ENCODE data around the gene MYO16.

The MYO16 gene

GRCh38 chr13:109160357-109160756 lies 530.9 kb downstream of the MYO16 start:
- no peak for DNase-seq

GRCh38 chr13:109160887-109161669 lies 531.7 kb downstream of the MYO16 start:
- DNase-seq = no peak

DNA sequence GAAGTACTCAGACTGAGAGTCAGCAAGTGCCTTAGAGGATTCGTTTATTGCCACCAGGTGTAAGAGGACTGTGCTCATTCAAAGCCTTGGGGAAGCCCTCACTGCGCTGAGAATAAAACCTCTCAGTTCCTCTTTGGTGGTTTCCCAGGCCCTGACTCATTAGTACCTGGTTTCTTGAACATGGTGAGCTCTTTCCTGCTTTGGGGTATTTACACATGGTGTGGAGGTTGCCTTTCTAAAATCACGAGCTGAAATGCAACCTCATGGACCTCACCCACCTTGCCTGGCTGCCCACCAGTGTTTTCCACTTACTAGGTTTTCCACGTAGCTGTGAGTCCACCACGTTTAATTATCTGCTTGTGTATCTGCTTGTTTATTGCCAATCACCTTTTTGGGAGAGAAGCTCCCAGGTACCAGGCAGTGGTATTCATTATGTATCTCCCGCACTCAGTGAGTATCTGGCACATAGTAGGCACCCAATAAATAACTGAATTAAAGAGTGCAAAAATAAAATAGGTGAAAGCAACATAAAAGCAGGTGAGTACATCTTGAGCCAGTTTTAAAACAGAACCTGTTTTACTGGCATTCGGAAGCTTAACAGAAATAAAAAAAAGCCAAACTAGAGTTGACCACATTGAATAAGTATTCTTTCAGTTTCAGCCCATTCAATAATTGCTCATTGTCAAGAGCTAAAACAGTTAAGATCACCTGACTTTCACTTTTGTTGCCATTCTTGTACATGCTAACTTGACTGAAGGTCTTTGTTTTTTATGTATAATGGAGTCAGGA lies 533.0 kb downstream of the MYO16 start:
- DNase-seq = no peak

GRCh38 chr13:109163037-109163379 lies 533.6 kb downstream of the MYO16 start:
- no peak for DNase-seq

DNA sequence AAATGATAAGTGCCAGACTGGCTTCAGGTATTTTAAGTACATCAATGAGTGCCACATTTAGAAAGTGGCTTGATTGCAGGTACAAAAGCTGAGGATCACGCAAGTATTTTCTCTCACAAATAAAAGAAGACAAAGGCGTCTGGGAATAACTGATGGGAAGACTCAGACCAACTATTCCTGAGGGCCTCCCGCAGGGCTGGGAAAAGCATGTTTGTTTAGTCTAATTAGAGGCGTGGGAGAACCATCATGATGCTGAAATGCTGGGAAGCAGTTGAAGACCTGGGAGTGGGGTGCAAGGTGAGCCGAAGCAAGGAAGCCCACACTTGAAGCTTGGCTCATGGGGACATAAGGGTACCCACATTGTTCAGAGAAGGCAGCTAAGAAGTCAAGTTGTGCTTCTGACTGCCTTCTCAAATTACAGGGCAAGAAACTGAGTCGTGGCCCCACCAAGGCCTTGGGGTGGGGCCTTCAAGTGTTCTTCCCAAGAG lies 536.0 kb downstream of the MYO16 start:
- DNase-seq = no peak

DNA sequence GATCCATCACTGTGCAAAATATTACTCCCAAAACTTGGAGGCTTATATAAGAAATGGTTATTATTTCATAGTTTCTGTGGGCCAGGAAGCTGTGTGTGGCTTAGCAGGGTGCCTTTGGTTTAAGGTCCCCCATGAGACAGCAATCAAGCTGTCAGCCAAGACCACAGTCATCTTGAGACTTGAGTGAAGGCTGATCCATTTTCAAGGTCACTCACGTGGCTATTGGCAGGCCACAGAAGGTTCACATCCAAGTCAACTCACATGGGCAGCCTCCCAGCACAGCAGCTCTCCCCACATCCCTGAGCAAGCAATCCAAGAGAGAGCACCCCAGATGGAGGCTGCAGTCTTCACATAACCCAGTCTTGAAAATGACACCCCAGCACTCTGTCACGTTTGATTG lies 537.4 kb downstream of the MYO16 start:
- no peak for DNase-seq

GRCh38 chr13:109172136-109172535 lies 542.7 kb downstream of the MYO16 start:
- no peak for DNase-seq

GRCh38 chr13:109175666-109176065 lies 546.3 kb downstream of the MYO16 start:
- no peak for DNase-seq

GRCh38 chr13:109180905-109181425 lies 551.6 kb downstream of the MYO16 start:
- no peak for DNase-seq

DNA sequence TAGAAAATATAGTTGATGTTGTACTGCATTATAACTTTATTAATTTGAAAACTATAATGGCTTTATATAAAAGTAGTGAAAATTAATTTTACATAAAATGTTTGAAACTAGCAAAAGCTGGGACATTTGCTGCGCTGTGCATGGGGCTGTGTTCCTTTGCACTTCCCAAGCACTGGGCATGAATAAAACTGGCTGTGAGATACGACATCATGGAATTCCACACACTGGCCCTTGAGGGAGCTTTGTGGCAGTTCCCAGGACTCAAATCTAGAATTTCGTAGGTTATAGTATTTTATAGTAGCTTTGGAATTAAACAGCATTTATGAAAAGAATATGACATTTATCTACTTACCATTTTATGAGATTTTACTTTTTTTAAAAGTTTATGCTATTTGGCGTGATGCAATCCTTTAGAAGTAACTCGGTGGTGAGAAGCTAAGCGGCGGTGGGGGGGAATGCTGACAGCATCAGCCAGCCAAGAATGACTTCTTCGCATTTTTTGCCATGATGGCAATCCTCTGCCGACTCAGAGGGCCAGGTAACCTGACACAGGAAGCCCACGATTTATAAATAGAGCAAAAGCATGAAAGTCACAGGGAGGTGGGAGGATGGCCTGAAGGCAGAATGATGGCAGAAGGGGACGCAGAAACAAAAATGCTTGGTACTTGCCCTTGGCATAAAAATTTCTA lies 553.5 kb downstream of the MYO16 start:
- DNase-seq = no peak

DNA sequence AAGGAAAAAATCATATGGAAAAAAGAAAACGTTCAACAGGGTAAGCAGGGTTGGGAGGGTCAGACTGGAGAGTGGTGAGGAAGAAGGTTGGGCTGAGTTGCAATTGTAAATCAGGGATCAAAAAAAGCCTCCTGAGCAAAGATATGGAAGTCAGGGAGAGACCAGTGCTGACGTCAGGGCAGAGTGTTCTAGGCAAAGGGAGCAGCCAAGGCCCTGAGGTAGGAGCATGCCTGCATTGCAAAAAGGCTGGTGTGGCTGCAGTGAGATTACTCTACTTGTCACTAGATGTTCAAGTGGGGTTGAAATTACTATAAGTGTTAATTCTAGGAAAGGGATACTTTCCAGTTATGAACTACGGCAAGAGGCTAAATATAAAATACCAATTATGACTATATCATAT lies 562.0 kb downstream of the MYO16 start:
- DNase-seq = no peak

DNA sequence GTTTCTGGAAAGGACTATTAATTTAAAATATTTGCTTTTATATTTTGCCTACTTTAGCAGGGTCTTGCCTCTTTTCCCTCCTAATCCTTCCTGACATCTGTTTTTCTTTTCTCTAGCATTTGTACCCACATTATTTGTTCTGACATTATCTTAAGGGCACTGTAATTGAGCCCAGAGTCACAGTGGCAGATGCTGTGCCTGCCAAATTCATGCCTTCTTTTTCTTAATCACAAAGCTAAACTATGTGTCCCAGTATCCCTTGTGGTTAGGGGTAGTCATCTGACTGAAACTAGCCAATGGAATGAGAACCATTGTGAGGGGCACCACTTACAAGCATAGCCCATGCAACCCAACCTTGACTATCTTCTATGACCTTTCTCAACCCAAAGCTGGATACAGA lies 562.9 kb downstream of the MYO16 start:
- no peak for DNase-seq

DNA sequence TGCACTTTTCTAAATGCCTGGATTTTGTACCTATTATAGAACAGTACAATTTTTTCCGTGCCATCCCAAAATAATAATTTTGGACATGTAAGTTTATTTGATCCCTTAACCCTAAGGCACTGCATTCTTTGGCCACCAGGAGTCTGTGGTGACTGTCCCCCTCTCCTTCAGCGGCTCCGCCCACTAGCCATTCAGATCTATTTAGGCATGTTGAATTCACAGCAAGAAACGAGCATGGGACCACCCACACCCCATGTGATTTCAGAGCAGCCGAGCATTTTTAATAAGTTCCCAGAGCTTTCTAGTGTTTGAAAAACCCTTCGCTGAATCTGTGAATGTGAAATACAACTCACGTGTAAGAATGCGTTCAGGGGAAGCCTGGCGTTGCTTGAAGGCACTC lies 567.5 kb downstream of the MYO16 start:
- no peak for DNase-seq

DNA sequence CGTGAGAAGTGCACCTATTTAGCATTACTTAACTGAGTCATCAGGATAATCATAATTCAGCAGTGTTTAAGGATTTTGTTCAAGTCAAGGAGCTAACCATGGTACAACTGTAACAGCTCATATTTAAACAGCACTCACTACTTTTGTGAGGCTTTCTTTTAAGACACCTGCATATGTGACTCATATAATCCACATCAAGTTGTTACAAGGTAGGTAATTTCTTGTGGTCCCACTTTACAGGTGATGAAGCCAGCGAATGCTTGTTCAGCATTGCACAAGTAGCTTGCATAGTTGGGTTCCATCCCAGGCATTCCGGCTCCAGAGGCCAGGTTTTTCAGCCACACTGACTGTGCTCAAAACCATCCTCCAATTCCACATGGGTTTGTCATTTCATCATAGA lies 569.2 kb downstream of the MYO16 start:
- DNase-seq = no peak

- no peak for DNase-seq
These were observed 569.9 kb downstream of the MYO16 start for GRCh38 chr13:109199280-109199679.

- DNase-seq = no peak
These were observed 571.1 kb downstream of the MYO16 start for GRCh38 chr13:109200556-109200955.

DNA sequence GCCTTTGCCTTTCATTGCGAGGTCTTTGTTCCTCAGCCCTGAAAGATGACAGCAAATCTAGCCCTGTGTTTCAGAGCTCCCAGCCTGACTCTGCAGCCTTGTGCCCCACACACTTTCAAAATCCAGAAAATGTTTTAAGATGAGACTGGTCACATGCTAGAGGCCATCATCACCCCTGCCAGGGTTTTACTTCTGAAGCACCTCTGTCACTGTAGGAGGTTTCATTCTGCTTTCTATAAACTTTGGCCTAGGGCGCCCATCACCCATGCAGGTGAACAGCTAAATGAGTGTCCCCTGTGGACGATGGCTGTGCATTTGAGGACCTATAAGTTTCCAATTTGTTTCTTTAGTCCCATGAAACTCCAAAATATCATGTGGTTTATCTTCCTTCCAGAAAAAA lies 574.2 kb downstream of the MYO16 start:
- DNase-seq = no peak

- DNase-seq = no peak
These were observed 574.8 kb downstream of the MYO16 start for GRCh38 chr13:109204252-109204651.

GRCh38 chr13:109204657-109205056 lies 575.2 kb downstream of the MYO16 start:
- DNase-seq = no peak

GRCh38 chr13:109205315-109205714 lies 575.9 kb downstream of the MYO16 start:
- DNase-seq = no peak

- DNase-seq = no peak
These were observed 577.2 kb downstream of the MYO16 start for GRCh38 chr13:109206616-109207015.

DNA sequence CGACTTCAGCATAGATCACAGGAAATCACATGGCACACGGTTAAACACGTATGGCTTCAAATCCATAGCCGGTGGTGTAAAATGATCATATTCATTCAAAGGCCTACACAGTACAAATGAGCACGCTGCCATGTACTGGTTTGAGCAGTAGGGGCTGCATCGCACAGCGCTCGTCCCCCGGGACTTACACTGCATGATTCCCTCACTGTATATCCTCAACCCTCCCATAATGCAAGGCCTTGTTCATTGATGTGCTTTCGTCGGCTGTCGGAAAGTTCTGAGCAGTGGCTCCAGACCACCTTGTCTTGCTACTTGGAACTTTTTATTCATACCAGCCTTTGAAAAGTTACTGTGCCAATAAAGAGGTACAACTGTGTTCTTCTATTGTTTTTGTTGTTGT lies 578.2 kb downstream of the MYO16 start:
- DNase-seq = no peak

DNA sequence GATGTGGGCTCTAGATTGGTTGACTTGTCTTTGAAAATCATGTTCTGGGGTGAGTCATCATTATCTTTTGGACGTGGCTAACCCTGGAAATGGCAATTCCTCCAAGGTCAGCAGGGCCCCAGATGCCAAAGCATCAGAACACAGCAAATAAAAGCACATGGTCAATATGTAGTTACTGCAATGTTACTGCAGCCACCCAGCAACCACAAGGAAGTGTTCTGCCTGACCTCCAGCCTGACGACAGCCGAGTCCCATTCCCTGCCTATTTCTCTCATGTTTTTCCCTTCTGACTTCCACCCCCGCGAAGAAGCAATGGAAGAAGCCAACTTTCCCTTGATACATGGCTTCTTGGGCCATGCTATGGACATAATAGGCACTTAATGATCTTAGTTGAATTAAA lies 579.1 kb downstream of the MYO16 start:
- DNase-seq = no peak

DNA sequence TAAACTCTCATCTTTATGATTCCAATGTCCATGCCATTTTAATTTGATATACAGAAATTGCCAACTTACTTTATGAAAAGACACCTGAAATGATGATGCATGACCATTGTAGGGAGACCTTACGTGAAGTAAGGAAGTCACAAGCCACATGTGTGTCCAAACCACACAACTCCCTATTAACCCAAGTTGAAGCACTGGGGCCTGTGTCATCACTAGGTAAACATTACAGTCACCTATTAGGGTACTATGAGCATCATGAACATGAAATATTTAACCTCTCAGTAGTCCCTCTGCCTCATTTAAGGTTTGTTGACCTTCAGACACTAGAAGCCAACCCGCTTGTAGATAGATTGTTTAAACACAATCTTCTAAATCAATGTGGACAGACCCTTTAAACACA lies 580.1 kb downstream of the MYO16 start:
- DNase-seq = no peak

Measured in bone marrow (tissue), 2 donors.